NCI-H510A (cell line): ENCODE data around the gene RPL12.
"Not testable (repeated sequence)": the region's sequence is repeated elsewhere in the genome, so short reads cannot be mapped to it uniquely, and the experiment has no call there.

ENCODE experiments used
- DNase-seq: peaks from one replicate; lab custom pipeline; 2025; lab: John Stamatoyannopoulos, UW

The RPL12 gene

DNA sequence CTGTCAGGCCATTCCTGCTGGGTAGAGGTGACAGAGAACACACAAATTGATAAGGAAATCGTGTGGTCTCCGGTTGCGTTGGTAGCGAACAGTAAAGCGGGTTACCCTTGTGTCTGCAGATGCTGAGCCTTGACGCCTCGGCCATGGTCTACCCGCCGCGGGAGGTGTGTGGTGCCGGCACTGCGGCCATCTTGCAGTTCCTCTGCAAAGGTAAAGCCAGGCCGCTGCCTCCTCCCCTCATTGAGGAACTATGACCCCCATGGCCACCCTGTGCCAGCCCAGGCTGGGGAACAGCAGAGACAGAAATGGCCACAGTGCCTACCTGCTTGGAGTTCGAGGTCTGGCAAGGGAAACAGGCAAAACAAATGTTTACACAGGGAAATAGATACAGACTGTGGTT, 16.4 kb upstream of the RPL12 start:
- DNase-seq: no peak

DNA sequence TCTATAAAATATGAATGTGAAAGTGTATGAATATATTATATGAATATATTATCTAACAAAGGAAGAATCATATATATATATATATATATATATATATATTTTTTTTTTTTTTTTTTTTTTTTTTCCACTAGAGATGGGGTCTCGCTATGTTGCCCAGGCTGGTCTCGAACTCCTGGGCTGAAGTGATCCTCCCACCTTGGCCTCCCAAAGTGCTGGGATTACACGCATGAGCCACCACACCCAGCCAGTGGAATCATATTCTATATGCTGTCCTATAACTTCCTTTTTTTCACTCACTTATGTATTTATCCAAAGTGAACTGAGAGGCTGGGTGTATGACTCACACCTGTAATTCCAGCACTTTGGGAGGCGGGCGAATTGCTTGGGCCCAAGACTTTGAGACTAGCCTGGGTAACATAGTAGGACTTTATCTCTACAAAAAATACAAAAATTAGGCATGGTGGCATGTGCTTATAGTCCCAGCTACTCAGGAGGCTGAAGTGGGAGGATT, 15.3 kb upstream of the RPL12 start:
- DNase-seq: not testable (repeated sequence)

GRCh38 chr9:127463911-127464310, 12.7 kb upstream of the RPL12 start:
- no peak for DNase-seq

DNA sequence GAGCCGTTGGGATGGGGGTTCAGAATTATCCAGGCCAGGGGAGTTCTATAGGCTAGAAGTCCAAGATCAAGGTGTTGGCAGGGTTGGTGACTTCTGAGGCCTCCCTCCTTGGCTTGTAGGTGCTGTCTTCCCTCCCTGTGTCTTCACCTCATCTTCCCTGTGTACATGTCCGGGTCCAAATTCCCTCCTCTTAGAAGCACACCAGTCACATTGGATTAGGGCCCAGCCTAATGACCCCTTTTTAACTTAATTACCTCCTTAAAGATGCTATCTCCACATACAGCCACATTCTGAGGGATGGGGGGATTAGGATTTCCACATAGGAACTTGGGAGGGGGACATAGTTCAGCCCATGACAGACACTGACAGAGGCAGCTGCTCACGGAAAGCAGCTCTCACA, 12.2 kb upstream of the RPL12 start:
- no peak for DNase-seq

DNA sequence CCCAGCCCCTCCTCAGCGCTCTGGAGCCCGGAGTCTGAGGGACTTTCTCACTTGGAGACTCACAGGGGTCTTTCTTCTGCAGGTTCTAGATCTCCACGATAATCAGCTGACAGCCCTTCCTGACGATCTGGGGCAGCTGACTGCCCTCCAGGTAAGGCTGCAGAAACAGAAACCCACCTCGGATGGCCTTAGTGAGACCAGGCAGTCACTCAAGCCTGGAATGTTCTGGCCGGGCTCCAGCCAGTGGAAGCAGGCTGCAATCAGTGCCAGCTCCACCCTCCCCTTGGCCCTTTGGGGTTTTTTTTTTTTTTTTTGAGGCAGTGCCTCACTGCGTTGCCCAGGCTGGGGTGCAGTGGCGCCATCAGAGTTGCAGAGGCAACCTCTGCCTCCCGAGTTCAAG, 7.7 kb upstream of the RPL12 start:
- no peak for DNase-seq

GRCh38 chr9:127457191-127457878, 6.1 kb upstream of the RPL12 start:
- no peak for DNase-seq

DNA sequence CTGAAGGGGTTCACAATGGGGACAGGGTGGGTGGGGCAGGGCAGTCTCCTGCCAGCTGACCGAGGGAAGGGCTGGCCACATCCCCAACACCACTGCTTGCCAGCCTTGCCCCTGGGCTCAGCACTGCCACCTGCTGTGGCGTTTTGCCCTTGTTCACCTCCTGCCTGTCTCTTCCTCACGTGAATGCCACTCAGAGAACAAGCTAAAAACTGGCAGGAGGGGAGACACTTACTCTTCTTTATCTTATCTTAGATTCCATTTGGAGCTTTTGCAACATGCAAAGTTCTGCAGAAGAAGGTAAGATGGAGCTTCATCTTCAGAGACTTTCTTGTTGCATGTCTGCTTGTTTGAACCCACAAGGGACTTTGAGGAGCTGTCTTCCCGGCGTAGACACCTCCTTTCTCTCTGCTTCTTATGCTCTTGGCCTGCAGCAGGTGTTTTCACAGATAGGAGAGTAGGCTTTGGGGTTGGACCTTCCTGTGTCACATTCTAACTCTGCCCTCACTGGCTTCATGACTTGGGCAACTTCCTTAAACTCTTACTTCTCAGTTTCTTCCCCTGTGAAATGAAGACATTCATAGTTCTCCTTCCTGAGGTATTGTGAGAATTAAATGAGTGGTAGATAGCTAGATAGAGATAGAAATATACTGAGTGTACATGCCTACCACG, 4.3 kb upstream of the RPL12 start:
- DNase-seq: no peak

DNA sequence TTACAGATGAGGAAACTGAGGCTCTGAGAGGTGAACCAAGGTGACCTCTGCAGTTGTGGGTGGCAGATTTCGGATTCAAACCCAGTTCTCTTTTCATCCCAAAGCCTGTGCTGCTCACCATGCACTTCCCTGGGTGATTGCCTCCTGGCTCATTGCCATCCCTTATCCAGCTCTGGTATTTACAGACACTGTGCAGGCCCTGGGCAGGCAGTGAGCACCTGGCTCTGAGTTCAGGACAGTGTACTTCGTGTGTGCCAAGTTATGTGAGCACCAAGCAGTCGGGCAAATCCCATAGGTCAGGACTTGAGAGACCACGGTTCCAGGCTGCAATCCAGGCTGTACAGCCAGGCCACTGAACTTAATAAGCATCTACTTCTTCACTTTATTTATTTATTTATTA, 1.5 kb upstream of the RPL12 start:
- no peak for DNase-seq

GRCh38 chr9:127451858-127452656, 851 bp upstream of the RPL12 start:
- peak; percentile 73 for DNase-seq

- DNase-seq: no peak
Measured at GRCh38 chr9:127451608-127451857, 327 bp upstream of the RPL12 start.

DNA sequence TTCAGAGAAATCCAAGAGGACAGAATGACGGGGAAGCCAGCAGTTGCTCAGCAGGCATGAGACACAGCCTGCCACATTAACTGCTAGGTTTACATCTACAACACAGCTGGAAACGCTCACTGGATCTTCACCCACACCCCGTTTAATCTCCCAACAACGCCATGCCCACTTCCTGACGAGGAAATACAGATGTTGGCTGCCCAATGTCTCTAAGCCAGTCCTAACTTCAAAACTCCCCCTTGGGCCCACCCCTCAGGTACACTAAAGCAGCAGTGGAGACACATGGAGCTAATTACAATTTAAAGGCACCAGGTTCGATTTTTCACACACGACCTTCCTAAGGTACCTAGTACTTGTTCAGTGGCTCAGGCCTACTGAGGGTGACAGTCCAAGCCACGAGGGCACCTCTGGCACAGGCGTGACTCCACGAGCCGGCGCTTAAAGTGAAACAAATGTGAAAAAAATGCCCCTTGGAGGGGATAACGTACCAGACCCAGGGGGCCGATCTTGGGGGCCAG, 904 bp downstream of the RPL12 start:
- DNase-seq: no peak

DNA sequence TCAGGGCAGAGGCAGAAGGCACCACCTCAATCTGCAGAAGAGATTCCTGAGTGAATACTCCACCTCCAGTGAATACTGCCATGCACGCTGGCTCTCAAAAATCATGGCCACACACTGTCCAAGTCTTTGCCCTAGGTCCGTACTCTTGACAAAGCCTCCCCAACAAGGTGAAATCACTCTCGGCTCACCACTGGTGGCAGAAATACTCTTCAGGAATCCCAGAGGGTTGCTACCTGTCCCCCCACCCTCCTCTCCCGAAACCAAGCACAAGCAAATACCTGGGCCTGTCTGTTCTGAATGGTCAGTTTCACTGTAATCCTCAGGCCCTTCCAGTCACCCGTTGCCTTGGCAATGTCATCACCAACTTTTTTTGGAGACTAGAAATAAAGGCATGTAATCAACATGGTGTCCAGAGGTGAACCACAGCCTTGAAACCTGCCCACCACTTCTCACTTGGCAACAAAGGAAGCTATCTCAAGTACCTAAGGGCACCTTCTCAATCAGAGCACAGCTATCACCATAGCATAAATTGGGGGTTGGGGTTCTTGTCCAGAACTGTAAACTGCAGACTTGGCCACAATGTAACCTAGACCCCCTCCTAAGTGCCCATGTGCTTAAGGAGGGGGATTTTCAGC, 1.8 kb downstream of the RPL12 start:
- DNase-seq: no peak

DNA sequence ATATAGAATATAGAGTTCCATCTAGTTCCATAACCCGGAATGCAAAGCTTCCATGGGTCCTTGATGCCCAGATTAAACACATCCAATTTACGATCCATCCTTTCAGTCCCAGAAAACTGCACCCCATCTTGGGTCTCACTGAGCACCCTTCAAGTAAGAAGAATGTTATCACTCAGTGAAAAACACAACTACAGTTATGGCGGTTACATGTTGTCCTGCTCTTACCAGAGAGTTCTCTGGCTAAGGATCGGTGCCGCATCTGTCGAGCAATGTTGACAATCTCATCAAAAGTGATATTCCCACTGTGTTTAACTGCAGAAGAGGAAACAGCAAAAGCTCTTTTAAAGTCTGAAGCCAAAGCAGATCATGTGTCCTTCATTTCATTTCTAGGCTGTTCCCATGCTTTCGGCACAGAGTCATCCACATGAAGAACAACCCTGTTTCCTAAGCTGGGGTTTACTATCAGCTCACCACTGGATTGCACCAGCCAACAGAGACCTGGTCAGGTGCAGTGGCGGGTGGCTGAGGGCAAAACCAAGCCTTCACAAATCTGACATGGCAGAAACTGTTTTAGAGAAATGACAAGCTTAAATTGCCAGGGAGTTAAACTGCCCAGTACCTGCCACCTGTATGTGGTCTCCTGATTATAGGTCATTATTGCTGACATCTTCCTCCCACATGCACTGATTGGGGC, 2.9 kb downstream of the RPL12 start:
- no peak for DNase-seq

- DNase-seq: no peak
Measured at GRCh38 chr9:127447416-127448111, 3.6 kb downstream of the RPL12 start.

- DNase-seq: no peak
Measured at GRCh38 chr9:127446713-127447415, 4.3 kb downstream of the RPL12 start.

GRCh38 chr9:127445851-127446712, 5.1 kb downstream of the RPL12 start:
- no peak for DNase-seq

DNA sequence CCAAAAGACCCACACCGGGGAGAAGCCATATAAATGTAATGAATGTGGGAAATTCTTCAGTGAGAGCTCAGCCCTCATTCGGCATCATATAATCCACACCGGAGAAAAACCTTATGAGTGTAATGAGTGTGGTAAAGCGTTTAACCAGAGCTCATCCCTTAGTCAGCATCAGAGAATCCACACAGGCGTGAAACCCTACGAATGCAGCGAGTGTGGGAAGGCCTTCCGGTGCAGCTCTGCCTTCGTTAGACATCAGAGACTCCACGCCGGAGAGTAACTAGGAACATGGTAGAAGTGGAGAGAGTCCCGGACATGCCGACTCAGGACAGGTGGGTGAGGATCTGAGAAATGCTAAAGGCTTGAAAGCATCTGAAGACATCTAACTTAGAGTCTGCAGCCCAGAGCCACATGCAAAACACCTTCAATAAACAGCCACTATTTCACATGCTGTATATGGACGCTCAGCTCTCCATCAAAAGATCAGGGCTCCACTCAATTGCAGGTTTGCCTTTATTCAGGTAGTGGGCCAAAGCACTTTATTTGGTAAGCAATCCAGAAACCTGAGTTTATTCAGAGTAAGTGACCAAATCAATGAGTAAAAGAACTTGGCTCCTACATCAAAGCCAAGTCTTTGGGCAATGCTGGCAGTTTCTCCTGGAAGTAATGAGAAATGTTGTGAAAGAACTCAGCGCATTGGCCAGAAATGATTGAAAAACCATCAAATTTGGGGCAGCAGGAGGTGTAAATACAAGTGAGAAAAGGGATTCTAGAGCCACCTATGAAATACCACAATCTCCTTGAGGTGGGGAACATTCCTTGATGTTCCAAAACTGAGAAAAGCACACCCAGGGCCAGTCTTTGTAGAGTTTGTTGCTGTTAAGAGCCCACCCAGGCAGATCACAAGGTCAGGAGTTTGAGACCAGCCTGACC, 6.0 kb downstream of the RPL12 start:
- DNase-seq: no peak

DNA sequence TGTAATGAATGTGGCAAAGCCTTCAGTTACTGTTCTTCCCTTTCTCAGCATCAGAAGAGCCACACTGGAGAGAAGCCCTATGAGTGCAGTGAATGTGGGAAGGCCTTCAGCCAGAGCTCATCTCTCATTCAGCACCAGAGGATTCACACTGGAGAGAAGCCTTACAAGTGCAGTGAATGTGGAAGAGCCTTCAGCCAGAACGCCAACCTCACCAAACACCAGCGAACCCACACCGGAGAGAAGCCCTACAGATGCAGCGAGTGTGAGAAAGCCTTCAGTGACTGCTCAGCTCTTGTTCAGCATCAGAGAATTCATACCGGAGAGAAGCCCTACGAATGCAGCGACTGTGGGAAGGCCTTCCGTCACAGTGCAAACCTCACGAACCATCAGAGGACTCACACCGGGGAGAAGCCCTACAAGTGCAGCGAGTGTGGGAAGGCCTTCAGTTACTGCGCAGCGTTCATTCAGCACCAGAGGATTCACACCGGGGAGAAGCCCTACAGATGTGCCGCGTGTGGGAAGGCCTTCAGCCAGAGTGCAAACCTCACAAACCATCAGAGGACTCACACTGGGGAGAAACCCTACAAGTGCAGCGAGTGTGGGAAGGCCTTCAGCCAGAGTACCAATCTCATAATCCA, 6.8 kb downstream of the RPL12 start:
- DNase-seq: no peak
